GM23338 (cell line): ENCODE measurements around the gene CHST11.

ENCODE experiments used
- CREB1 ChIP-seq: fragments of 250-450 bp; sonication (Bioruptor Pico); IDR thresholded peaks from 2 replicates; pipeline ENCODE4 v1.5.0; 2020; ENCODE audit warnings: low read depth, mild to moderate bottlenecking, moderate library complexity
- CTCF ChIP-seq, 2 experiments: fragments of 200-600 bp in 1 of 2; sonication (generic) in 1 of 2; conservative IDR thresholded peaks; 2 replicates each; pipeline versions ENCODE4 v1.5.1 to v1.6.1; 2016 to 2017; ENCODE audit warnings: antibody characterized with exemption in 2 of 2, low read depth in 2 of 2, mild to moderate bottlenecking in 2 of 2, moderate library complexity in 1 of 2
- POLR2AphosphoS5 ChIP-seq: IDR thresholded peaks from 2 replicates; pipeline ENCODE4 v1.6.1; 2016; ENCODE audit warnings: antibody characterized with exemption, low read depth

GRCh38 chr12:104562763-104563162 lies 106.0 kb downstream of the CHST11 start:
- TF ChIP-seq CTCF (conservative IDR thresholded peaks at IDR 0.05; ENCODE audit: low read depth in 2 of 2), result no peak
- no peak for TF ChIP-seq CREB1
- no peak for TF ChIP-seq POLR2AphosphoS5
